HL-60 (cell line): Measurements from ENCODE around the gene LRRC53.

ENCODE experiments used
- DNase-seq, 2 experiments: peaks; one replicate each; pipeline ENCODE4 v3.0.0-alpha.2; 2010 to 2020; ENCODE audit warnings: low read depth in 1 of 2, low spot score in 1 of 2
- H3K27ac ChIP-seq: fragments of 250-450 bp; sonication (Bioruptor Pico); replicated peaks from 2 replicates; pipeline ENCODE4 v1.5.1; 2020; ENCODE audit warnings: mild to moderate bottlenecking, moderate library complexity
- H3K27me3 ChIP-seq: fragments of 250-450 bp; sonication (Bioruptor Pico); 2 replicates; pipeline ENCODE4 v1.5.1; 2021; ENCODE audit warnings: mild to moderate bottlenecking, moderate library complexity; ENCODE audit not compliant: insufficient read depth, poor library complexity, severe bottlenecking
- H3K4me3 ChIP-seq: replicated peaks from 2 replicates; pipeline ENCODE4 v1.5.1; 2011; ENCODE audit warnings: mild to moderate bottlenecking, control low read depth, low read length; ENCODE audit not compliant: insufficient read depth
- CTCF ChIP-seq: IDR thresholded peaks from one replicate; pipeline ENCODE4 v1.5.1; 2011; ENCODE audit warnings: low read length, control low read depth, inconsistent platforms; ENCODE audit not compliant: insufficient read depth
- GABPA ChIP-seq: IDR thresholded peaks from 2 replicates; pipeline ENCODE4 v1.6.1; 2012; ENCODE audit warnings: low read depth
- POLR2AphosphoS5 ChIP-seq: IDR thresholded peaks from 2 replicates; pipeline ENCODE4 v1.6.1; 2012; ENCODE audit warnings: low read depth
- TF ChIP-seq, protein P1 (sequence below): IDR thresholded peaks from 2 replicates; pipeline ENCODE4 v1.6.1; 2012; ENCODE audit warnings: low read depth; ENCODE audit not compliant: insufficient replicate concordance

Gene LRRC53

GRCh38 chr1:74422421-74423292, 89.8 kb downstream of the LRRC53 start:
- no peak overlapping the region for H3K27ac ChIP-seq
- no peak overlapping the region for H3K4me3 ChIP-seq
- TF ChIP-seq GABPA (no peak), POLR2AphosphoS5 (no peak), CTCF (no peak)
- TF ChIP-seq, protein P1, sequence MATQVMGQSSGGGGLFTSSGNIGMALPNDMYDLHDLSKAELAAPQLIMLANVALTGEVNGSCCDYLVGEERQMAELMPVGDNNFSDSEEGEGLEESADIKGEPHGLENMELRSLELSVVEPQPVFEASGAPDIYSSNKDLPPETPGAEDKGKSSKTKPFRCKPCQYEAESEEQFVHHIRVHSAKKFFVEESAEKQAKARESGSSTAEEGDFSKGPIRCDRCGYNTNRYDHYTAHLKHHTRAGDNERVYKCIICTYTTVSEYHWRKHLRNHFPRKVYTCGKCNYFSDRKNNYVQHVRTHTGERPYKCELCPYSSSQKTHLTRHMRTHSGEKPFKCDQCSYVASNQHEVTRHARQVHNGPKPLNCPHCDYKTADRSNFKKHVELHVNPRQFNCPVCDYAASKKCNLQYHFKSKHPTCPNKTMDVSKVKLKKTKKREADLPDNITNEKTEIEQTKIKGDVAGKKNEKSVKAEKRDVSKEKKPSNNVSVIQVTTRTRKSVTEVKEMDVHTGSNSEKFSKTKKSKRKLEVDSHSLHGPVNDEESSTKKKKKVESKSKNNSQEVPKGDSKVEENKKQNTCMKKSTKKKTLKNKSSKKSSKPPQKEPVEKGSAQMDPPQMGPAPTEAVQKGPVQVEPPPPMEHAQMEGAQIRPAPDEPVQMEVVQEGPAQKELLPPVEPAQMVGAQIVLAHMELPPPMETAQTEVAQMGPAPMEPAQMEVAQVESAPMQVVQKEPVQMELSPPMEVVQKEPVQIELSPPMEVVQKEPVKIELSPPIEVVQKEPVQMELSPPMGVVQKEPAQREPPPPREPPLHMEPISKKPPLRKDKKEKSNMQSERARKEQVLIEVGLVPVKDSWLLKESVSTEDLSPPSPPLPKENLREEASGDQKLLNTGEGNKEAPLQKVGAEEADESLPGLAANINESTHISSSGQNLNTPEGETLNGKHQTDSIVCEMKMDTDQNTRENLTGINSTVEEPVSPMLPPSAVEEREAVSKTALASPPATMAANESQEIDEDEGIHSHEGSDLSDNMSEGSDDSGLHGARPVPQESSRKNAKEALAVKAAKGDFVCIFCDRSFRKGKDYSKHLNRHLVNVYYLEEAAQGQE = no peak
- no peaks in the 10 kb centered on the region for H3K27me3 ChIP-seq
- DNase-seq = no peak

- Histone ChIP-seq H3K27ac (no peak overlapping the region), H3K4me3 (no peak overlapping the region), H3K27me3 (no peaks in the 10 kb centered on the region)
- TF ChIP-seq GABPA = no peak
- TF ChIP-seq CTCF = no peak
- DNase-seq = no peak
These were observed 91.9 kb downstream of the LRRC53 start for GRCh38 chr1:74420467-74420866.
